HL-60 (cell line): ENCODE measurements around the gene SOX6.

Experiments used
- CTCF ChIP-seq: IDR thresholded peaks from one replicate; pipeline ENCODE4 v1.5.1; 2011; ENCODE audit warnings: low read length, control low read depth, inconsistent platforms; ENCODE audit not compliant: insufficient read depth
- POLR2AphosphoS5 ChIP-seq: IDR thresholded peaks from 2 replicates; pipeline ENCODE4 v1.6.1; 2012; ENCODE audit warnings: low read depth

GRCh38 chr11:16058671-16059070 lies 297.7 kb downstream of the SOX6 start:
- TF ChIP-seq CTCF = no peak
- TF ChIP-seq POLR2AphosphoS5 = no peak
